DMS53 treated with DMSO at 0.1 percent for 48 hours (cell line): ENCODE data around the gene FUT6.

Source experiments
- DNase-seq: peaks from one replicate; lab custom pipeline; 2025; ENCODE audit not compliant: unreplicated experiment; lab: John Stamatoyannopoulos, UW

Gene FUT6

DNA sequence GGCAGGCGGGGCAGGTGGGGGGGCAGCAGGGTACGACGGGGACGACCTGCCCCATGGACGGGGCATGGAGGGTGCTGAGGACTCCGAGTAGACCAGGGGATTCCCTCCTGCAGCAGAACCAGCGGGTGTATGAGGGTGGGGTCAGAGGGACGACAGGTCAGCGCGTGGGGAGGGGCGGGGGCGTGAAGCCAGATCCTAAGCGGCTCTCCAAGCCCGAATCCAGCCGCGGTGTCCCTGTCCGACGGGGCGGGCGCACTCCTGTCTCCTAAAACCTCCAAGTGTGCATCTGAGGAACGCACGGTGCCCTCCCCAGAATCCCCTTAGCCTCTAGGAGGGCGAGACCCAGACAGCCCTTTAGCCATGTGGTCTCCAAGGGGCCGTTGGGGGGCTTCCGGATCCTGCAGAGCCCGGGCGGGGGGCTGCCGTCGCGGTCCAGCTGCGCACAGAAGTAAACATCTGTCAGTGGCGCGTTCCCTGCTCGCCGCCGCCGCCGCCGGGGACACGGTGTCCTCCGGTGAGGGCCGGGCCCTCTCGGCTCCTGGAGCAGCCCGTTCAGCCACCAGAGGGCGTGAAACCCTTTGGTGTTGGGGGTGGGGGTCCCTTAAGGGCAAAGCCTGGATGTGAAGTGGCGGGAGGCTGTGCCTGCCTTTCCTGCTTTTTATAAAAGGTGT, 33.9 kb downstream of the FUT6 start:
- peak; percentile 30 for DNase-seq

DNA sequence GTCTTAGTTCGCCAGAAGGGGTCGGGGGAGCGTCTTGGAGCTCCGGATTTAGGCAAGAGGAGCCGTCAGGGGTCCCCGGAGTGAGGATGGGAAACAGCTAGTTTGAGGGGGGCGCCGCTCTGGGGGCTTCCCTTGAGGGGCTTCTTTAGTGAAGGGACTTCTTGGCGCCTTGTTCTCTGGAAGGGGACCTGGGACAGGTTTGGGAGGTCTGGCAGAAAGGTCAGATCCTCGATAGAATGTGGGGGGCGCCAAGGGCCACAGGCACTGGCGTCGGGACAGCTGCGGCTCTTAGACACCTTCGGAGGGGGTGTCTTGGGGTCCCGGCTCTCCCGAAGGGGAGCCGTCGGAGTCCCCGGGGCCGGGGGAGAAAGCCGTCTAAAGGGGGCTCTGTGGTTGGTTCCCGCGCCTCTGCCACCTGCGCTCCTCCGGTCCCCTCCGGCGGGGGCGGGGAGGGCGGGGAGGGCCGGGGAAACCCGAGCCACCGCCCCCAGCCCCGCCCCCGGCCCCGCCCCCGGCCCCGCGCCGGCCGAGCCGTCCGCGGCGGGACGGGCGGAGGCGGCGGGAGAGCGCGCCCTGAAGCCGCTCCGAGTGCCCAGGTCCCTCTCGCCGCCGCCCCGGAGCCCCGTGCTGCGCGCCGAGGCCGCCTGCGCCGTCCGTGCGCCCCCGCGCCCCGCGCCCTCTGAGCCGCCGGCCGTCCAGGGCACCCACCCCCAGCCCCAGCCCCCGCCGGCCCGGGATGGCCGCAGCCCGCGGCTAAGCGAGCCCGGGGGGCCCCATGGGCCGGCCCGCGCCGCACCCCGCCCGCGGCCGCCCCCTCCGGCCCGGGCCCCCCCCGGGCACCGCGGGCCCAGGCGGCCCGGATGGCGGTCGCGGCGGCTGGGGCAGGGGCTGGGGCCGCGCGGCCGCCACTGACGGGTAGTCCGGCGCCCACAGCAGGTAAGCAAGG, 34.7 kb downstream of the FUT6 start, which contains the start of gene NRTN:
Gene NRTN, plus strand, starts transcription at position 552 of the 946 bp plus-strand sequence. CDS start 19,099 bp downstream, outside the sequence.
- DNase-seq, result no peak

DNA sequence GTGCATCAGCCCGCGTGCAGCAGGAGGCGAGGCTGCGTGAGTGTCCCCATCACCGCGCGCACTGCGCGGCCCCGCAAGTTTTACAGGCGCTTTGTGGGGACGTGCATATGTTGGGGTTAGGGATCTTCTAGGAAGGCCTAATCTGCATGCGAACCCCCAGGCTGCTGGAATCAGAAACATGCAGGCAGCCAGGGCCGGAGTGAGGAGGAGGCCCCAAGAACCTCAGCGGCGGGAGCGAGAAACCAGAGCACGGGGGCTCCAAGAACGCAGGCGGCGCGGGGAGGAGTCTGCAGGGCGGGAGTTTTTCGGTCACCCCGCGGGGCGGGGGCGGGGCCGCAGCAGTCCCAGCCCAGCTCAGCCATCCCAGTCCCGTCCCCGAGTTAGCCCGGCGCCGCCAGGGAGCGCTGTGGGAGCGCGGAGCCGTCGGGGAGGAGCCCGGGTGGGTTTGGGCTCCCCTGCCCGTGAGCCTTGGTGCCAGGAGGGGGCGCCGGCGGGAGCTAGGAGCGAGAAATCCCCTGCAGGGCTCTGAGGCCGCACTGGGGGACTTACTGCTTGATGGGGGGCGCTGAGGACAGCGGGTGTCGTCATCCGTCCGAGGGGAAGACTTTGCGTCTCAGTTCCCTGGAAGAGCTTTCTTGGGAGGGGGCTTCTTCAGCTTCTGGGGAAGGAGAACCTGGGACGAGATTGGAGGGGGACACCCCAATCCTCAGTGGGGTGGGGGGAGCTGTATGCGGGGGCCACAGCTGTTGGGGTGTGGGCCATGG, 35.6 kb downstream of the FUT6 start:
- peak; percentile 80 for DNase-seq

DNA sequence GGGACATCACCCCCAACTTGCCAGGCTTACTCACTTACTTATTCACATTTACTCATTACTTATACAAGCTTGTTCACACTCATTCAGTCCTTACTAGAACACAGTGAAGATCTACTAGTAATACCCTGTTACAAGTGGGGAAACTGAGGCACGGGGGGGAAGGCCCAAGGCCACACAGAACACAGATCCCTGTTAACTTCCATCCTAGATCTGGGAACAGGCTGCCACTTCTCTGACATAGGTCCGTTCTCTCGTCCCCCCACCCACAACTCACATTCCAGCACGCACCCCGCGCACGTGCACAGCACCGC, 36.1 kb downstream of the FUT6 start:
- DNase-seq, result no peak

DNA sequence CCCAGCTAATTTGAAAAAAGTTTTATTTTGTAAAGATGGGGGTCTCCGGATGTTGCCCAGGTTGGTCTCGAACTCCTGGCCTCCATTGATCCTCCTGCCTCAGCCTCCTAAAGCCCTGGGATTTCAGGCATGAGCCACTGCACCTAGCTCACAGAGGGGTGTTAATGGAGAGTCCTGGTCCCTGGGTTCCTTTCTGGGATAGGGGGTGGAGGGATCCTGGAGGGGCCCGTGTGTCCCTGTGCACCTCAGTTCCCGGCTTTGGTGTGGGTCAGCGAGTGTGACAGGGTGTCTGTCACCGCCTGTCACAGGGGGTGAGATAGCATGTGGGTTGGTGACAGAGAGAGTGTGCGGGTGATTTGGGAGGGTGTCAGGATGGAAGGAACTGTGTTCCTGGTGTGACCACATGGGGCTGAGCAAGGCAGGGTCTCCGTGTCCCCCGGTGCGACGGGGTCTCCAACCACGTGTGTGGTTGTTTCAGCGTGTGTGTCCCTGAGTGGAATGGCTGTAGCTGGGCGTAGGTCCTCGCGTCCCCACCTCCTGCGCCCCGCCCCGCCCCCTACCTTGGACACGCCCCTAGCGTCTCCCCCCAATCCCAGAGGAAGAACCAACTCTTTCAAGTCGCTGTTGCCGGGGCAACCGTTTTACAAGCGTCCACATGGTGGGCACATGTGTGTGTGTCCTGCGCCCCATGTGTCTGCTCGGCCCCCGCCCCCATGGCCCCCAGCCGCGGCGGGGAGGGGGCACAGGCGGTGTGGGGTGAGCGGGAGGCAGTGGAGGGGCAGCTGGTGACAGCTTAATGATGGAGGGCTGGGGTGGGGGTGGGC, 37.5 kb downstream of the FUT6 start:
- no peak for DNase-seq

DNA sequence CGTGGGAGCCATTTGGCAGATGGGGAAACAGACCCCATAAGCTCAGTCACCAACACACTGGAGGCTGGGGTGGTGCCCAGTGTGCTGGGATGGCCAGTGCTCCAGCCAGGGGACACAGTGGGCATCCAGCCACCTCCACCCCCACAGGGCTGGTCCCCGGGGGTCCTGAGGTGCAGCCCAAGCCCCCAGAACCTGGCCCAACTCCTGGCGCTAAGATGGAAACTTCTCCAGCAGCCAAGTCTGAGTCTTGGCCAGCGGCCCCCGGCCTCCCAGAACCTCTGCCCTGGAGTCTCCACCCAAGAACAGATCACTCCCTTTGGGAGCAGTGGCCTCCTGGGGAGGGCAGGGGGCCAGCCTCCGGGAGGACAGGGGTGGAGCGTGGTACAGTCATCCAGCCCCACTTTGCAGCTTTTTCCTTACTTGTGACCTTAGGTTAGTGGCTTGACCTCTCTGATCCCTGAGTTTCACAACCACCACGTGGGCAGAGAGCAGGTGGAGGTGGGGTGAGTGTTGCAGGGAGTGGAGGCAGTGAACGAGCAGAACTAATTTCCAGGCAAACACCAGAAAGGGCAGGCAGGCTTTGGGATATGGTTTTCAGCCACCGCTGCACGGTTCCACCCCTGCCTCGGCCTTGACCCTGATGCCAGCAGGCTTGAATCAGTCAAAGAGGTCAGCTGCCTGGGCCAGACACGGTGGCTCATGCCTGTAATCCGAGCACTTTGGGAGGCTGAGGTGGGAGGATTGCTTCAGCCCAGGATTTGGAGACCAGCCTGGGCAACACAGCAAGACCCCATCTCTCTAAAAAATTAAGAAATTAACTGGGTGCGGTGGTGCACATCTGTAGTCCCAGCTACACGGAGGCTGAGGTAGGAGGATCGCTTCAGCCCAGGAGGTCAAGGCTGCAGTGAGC, 38.9 kb downstream of the FUT6 start:
- DNase-seq, result no peak

DNA sequence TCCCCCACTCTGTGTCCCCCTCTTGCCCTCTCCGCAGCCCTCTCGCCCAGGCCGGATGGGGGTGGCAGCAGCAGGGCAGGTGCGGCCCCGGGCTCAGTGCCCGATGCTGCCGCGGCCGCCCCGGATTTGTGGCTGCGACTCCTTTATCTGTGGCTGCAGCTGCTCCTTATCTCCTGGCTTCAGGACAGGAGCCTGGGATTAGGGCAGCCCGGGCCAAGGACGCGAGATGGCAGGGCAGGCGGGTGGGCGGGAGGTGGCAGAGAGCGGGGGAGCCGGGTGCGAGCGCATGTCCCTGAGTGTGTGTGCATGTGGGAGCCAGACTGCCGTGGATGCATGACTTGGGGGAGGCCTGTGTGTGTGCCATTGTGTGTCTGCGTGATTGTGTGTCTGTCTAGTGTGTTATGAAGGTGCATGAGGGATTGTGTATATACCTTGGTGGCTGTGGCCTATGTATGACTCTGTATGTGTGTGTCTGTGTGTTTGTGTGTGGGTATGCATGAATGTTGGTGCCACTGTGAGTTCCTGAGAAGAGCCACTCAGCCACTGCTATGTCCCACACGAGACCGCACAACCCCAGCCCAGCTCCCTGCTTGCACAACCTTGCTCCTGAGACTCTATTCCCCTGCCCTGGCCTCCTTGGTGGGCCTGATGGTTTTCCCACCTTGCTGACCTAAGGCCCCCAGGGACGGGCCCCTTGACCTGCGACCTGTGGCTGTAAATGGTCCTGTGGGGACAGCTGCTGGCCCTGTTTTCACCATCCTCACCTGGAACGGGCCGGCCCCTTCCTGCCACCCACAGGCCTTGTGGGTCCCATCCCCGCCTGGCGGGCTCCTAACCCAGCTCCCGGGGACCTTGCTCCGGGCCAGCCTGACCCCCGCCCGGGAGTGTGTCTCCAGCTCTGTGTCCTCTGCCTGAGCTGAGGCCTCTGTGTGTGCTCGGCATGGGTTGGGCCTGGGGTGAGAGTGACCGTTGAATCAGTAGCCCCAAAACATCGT, 40.0 kb downstream of the FUT6 start:
- no peak for DNase-seq

DNA sequence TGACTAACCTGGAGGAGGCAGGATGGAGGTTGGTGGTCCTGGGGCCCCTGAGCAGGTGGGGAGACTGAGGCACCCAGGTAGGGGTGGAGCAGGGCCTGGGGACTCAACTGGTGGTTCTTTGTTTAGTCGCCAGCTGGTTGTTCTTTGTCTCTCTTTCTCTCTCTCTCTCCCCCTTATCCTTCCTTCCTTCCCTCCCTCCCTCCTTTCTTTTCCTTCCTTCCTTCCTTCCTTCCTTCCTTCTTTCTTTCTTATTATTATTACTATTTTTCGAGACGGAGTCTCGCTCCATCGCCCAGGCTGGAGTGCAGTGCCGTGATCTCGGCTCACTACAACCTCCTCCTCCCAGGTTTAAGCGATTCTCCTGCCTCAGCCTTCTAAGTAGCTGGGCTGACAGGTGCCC, 41.3 kb downstream of the FUT6 start:
- DNase-seq, result no peak

DNA sequence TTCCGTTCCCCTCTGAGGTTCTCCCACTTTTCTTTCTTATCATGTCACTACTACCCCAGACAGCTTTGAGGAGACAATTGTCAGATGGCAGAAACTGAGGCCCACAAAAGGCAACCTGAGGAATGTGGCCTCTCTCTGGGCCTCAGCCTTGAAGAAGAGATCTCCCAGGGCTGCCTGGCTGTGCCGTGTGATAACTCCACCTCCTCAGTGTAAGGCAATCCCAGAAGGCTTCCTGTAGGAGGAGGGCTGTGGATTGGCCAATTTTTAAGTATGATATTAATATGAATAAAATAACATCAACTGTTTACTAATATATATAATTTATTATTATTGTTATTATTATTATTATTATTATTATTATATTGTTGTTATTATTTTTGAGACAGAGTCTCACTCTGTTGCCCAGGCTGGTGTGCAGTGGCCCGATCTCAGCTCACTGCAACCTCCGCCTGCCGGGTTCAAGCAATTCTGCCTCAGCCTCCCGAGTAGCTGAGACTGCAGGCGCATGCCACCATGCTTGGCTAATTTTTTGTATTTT, 44.1 kb downstream of the FUT6 start:
- no peak for DNase-seq

DNA sequence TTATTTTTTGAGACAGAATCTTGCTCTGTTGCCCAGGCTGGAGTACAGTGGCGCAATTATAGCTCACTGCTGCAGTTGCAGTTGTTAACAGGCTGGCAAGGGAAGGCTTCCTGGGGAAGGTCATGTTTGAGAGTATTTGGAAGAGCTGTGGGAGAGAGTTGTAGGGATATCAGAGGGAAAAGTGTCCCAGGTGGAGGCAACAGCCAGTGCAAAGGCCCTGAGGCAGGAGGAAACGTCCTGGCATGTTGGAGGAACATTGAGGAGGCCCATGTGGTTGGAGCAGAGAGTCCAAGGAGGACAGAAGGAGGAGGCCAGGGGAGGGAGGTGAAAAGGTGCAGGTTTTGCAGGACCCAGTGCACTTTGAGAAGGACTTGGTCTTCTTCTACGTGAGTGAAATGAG, 46.3 kb downstream of the FUT6 start:
- no peak for DNase-seq

DNA sequence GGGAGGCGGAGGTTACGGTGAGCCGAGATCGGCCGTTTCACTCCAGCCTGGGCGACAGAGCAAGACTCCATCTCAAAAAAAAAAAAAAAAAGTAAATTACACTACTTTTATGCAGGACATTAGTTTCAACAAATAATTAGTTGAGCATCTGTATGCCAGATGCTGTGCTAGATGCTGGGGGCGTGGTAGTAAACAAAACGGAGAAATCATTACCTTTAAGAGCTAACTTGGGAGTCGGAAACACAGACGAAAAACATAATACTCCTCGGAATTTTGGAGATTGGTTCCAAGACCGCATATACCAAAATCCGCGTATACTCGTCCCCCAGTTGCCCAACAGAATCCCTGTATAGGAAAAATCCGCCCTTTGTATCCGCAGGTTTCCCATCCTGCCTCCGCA, 47.3 kb downstream of the FUT6 start:
- no peak for DNase-seq

DNA sequence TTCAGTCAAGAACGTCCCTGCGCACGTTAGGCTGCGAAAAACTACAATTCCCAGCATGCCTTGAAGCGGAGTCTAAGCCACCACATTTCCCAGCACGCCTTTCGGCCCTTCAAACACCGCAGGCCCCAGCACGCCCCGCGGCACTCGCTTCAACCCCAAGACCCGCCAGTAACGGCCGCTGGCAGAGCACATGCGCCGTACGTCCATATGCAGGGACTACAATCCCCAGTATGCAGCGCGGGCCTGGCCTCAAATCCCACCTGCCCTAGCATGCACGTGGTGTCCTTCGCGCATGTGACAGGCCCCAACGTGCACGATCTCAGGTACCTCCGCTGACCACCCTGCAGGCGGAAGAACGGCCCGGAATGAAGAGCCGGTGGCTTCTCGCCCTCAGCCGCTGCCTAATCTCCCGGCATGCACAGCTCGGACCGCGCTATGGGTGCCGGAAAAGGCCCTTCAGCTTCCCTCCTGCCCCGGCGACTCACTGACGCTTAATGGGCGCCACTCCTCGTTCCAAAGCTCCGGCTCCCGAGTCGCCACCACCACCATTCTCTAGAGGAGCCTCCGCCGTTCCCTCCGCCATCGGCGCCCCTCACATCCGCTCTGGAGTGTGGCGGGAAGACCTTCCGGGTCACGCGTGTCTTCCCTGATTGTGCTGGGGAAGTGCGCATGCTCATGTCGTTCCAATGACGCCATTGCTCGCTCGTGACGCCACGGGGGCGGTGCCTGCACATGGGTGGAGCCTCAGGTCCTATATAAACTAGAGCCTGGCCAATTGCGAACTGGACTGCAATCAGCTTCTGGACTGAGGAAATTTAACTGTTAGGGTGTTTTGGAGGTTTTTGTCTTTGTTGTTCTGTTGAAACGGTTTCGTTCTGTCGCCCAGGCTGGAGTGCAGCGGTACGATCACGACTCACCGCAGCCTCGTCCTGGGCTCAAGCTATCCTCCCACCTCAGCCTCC, 48.7 kb downstream of the FUT6 start, which contains the start of gene DUS3L:
Gene DUS3L, minus strand, starts transcription at position 605 of the 962 bp plus-strand sequence. Its CDS starts 22 bp downstream, at position 583.
- peak; percentile 80 for DNase-seq

DNA sequence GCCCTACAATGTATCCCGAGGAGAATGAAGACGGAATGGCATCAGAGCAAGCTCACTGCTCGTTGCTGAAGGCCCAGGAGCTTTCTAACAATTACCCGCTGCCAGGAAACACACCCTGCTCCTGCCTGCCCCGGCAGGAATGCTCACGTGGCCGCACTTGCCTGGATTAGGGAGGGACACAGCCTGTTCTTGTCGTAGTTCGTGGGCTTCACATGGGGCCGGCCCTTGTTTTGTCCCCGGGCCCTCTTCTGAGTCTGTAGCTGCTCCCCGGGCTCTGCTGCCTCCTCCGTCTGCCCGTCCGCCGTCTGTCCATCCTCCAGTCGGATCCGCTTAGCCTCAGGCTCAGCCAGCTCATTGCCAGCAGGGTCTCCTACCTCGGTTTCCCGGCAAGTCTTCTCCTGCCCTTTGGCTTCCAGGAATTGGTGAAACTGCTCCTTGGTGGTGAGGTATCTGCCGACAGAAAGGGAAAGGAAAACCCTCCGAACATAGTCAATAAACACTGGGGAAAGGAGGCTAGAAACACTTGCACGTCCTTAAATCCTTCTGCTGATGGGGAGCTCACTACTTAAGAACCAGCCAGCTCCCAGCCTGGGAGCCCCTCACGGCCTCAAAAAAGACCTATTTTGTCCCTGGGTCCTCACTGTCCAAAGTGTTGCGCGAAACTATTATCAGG, 49.5 kb downstream of the FUT6 start:
- no peak for DNase-seq

DNA sequence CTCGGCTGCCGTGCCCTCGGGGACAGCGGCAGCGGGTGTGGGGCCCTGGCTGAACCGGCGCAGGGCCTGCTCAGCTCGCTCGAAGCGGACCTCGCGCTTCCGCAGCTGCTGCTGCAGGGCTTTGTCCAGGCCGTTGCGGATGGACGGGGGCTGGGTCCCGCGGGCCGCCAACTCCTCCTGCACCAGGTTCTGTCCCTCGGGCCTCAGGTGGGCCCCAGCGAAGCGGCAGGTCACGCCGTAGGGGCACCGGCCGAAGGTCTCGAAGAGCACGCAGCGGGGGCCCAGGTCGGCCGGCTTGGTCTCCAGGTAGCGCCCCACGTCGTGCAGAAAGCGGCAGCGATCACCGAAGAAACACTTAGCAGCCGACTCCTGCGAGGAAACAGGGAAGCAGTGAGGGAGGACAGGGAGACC, 50.1 kb downstream of the FUT6 start:
- no peak for DNase-seq

DNA sequence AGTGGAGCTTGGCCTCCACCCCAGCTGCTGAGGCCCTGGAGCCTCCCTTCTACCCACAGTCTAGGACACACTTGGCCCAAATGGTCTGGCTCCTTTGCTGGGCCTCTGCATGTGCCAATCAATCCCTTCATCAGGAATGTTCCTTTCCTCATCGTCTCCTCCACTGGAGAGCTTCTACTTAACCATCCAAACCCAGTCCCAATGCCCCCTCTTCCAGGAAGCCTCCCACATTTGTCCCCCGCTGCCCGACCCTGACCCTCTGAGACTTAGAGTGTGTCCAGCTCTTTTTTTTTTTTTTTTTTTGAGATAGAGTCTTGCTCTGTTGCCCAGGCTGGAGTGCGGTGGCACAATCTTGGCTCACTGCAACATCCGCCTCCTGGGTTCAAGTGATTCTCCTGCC, 51.1 kb downstream of the FUT6 start:
- no peak for DNase-seq

DNA sequence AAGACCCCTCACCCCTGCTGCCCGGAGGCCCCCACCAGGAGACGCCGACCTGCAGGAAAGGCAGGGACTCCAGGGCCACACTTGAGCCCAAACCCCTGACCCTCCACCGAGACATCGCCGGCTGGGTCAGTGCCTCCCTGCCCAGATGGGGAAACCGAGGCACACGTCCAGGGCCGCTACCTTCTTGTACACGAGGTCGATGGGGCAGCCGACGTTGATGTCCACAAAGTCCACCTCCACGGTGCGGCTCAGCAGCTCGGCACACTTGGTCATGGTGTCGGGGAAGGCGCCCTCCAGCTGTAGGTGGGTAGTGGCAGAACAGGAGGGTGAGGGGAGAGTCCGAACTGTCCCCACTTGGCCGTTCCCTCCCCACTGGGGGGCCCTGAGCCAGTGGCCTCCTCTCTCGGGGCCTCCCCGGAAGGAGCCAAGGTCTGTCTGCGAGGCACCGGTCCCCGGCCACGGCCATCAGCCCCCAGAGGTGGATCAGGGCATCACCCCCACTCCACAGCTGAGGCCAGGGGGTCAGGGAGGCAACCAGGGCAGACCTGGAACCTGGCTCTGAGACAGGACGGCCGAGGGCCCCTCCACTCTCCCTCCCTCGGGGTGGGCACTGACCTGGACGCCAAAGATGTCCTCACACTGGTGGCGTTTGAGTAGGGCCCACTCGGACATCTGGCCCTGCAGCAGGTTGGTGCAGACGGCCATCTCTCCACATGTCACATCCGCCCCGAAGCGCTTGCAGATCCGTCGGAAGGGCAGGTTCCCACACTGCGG, 51.9 kb downstream of the FUT6 start:
- DNase-seq, result no peak
